NCI-H82 treated with DMSO at 0.1 percent for 48 hours (cell line): ENCODE results near the gene ANKRD65.
A peak's percentile ranks its signal among the peaks of the same experiment; 100 is the strongest.
"Not testable (repeated sequence)": the region's sequence is repeated elsewhere in the genome, so short reads cannot be mapped to it uniquely, and the experiment has no call there.

Experiments
- DNase-seq: peaks from one replicate; lab custom pipeline; 2025; ENCODE audit not compliant: unreplicated experiment; lab: John Stamatoyannopoulos, UW

Gene ANKRD65

DNA sequence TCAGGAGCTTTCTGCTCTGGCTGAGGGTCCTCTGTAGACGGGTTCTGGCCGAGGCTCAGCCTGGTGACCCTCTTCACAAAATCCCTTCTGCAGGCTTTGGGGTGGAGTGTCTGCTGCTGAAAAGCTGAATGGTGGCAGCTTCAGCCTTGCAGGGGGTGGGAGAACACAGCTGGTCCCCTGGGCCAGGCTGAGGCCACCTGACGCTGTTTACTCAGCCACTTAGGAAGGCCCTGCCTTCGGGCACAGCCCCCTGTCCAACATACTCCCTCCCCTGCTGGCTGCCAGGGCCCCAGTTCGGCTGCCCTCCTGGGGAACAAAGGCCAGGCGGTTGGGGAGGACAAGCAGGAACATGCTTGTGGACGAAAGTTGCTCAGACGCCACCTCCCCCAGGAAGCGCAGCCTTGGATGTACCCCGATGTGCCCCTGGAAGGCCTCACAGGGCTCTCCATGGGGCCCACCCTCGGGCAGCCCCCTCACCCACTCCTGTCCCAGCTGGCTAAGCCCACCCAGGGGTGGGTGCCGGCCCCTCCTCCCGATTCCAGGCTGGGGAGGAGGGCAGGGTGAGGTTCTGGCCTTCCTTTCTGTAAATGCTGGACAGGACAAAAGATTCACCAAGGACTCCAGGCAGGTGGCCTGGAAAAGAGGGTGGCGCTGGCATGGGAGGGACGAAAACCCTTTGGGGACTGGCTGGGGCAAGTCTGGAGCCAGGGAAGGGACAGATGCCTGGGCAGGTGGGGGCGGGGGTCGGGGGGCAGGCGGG is at the start of gene ANKRD65:
ANKRD65 (minus strand) TSS at position 130 of the 760 bp plus-strand sequence. CDS start 271 bp downstream, outside the sequence.
- DNase-seq: peak; percentile 81

DNA sequence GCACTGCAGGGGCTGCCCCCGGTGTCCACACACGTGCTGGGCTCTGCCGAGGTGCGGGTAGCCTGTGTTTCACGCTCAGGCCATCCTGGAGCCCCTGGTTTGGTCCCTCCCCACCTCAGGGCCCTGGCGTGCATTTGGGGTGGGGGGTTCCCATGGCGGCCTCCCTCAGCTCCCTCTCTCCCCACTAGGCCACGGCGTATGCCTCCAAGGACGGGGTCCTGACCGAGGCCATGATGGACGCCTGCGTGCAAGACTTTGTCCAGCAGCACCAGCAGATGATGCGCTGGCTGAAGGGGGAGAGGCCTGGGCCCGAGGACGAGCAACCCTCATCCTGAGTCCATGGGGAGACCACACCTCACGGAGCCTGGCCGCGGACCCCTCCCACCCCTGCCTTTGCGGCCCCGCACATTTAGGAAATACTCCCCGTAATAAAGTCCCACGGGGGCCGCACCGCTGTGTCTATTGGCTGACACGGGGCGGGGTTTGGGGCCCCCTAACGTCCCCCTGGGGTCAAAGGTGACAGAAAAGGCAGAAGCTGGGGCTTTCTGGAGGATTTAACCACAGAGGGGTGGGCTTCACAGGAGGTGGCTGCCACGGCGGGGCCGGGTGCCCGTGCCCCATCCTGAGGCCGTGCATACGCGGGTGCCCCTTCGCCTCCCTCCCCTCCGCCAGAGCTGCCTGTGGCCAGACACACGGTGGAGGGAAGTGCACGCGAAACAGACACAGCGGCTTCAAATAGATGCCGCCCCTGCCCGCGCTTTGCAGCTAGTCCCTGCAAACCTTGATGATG is 47.3 kb upstream of the ANKRD65 start:
- not testable (repeated sequence) for DNase-seq

DNA sequence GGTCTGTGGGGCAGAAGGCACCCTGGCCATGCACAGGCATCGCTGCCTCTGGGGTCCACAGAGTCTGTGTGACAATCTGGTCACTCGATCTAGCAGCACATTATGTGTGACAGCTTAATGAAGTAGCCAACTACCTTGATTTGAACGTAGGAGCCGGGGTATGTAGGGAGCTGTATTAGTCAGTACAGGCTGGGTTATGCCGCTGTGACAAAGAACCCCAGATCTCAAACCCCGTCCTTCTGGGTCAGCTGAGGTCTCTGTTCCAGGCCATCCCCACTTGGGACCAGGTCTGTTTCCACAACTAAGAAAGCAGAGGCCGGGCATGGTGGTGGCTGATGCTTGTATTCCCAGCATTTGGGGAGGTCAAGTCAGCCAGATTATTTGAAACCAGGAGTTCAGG is 42.2 kb upstream of the ANKRD65 start:
- no peak for DNase-seq

DNA sequence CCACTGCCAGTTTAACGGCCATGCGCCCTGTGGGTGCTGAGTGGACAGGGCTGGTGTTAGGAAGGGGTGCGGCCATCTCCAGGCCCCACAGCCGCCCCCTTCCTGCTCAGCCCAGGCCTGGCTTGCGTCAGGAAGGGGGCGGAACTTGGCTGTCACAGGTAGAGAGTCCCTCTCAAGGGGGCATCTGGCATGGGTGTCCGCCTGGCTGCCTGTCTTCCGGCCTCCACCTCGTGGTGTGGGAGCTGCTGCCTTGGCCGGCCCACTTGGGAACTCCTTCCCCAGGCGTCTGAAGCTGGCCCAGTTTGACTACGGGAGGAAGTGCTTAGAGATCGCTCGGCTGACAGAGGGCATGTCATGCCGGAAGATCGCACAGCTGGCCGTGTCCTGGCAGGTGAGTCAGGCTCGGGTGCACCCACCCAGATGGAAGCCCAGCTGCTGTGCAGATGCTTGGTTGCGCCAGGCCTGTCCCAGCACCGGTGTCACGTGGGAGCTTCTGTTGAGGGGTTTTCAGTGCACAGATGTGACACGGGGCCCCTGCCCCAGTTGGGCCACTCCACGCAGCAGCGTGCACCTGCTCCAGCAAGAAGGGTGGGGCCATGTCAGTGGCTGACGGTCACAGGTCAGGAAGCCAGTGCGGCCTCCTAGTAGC is 41.4 kb upstream of the ANKRD65 start:
- DNase-seq: no peak

DNA sequence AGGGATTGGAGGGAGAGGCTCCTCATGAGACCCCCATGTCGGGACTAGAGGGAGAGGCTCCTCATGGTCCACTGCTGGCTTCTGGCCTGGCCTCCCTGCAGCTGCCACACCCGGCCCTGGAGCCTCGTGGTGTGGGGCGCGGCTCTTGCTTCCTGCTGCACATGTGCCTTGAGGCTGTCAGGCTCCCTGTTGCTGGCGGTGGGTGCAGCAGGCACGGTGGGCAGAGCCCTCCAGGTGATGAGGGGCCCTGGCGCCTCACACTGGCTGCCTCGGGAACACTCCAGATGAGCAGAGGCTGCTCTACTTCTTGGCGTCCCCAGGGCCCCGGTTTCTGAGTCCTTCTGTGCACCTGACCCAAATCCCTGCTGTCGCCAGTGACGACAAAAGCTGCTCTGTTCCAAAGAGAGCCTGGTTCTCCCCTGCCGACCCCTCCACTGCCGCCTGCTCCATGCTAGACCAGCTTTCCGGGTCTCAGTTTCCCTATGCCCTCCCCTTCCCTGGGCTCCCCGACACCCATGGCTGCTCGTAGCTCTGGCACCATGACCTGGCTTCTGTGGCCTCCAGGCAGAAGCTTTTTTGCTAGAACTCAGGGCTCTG is 40.7 kb upstream of the ANKRD65 start:
- no peak for DNase-seq

DNA sequence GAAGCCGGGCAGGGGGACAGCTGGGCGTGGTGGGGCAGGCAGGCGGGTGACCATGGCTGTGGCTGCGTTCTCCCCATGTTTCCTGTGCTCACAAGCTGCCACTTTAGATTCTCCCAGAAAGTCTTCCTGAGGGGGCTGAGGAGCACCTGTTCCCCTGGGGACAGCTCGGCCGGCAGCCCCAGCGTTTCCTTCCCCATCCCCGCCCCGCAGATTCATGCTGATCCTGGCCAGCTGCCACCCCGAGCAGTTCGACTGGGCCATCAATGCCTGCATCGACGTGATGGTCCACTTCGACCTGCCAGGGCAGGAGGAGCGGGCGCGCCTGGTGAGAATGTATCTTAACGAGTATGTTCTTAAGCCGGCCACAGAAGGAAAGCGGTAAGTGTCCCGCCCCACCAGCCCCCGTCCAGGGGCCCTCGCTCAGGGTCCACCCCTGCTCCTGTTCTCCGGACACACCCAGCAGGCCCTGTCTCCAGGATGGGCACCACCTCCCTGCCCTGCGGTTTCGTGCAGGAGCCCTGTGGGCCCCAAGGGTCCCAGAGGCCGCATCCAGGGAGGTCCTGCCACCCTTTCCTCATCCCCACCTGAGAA is 39.6 kb upstream of the ANKRD65 start:
- DNase-seq: no peak

DNA sequence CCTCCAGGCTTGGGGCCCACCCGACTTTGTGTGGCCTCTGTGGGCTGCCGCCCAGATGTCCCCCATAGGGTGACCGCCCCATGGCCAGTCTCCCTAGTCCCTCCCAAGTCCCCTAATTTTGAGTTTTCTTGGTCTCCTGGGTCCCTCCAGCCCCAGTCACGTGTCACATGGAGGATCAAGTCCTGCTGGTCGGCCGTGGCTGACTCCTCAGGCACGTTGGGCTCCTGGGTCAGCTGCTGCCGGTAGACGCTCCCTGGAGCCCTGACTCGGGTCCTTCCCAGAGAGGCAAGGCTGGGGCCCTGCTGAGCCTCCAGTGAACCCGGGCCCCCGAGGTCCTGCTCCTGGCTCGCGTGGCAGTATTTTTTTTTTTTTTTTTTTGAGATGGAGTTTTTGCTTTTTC is 38.6 kb upstream of the ANKRD65 start:
- not testable (repeated sequence) for DNase-seq

DNA sequence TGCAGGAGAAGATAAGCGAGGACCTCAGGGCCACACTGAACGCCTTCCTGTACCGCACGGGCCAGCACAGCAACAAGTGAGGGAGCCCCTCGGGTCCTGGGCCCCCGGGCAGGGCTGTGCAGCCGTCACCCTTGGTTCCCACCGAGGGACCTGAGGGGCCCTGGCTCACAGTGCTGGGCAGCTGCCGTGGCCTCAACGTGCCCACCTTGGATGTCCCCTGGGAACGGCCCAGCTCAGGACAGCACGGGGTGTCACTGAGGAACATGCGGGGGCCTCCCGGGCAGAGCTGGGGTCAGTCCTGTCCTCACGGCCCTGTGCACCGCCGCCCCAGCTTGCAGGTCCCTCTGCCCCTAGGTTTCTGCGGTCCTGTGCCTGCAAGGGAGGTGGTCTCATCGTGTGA is 38.1 kb upstream of the ANKRD65 start:
- not testable (repeated sequence) for DNase-seq

DNA sequence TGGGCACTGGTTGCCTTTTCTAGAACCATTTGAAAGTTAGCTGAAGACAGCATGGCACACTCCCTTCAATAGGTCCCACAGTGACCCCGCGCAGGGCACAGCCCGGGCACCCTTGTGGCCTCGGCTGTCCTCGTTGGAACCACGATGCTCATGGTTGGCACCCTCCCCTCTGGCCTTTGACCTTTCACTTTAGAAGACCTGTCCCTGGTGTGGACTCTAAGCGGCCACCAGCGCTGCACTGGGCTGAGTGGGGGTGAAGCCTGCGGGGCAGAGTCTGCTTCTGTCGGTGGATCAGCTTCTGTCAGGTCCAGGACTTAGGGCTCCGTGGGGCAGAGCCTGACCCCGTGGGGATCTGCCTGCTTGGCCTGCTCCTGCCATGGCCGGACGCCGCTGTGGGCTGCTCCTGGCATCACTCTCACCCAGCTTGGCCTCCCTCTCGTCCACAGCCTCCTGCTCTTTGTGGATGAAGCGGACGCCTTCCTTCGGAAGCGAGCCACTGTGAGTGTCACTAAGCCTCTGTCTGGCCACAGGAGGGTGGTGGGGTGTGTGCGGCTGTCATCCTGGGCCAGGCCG is 35.7 kb upstream of the ANKRD65 start:
- not testable (repeated sequence) for DNase-seq

DNA sequence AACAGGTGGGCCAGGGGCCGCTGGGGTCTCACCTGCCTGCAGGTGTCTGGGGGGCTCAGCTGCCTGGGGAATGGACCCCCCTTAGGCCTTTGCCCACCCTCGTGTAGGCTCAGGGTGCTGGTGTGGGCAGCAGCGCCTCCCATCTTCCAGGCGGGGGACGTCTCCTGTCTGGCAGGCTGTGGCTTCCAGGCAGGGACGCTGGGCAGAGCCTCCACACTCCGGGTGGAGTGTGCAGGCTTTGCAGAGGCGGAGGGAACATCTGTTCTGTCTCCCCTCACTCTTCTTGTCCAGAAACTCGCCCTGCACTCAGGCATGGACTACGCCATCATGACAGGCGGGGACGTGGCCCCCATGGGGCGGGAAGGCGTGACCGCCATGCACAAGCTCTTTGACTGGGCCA is 34.9 kb upstream of the ANKRD65 start:
- not testable (repeated sequence) for DNase-seq

DNA sequence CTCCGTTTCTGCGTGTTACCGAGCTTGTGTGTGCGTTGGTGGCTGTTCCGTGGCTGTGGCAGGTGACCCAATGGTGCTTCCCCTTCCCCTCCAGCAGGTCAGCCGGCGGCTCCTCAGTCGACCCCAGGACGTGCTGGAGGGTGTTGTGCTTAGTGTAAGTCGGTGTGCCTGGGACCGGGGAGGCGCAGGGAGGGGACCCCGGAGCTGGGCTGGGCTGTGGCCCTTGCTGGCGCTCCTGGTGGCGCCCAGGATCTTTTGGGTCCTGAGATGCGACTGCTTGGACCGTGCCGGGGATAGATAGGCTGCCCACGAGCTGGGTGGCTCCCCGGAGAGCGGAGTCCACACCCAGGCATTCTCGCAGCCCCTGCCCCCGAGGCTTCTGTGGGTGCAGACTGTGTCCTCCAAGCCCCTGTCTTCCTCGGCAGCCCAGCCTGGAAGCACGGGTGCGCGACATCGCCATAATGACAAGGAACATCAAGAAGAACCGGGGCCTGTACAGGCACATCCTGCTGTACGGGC is 34.3 kb upstream of the ANKRD65 start:
- no peak for DNase-seq

DNA sequence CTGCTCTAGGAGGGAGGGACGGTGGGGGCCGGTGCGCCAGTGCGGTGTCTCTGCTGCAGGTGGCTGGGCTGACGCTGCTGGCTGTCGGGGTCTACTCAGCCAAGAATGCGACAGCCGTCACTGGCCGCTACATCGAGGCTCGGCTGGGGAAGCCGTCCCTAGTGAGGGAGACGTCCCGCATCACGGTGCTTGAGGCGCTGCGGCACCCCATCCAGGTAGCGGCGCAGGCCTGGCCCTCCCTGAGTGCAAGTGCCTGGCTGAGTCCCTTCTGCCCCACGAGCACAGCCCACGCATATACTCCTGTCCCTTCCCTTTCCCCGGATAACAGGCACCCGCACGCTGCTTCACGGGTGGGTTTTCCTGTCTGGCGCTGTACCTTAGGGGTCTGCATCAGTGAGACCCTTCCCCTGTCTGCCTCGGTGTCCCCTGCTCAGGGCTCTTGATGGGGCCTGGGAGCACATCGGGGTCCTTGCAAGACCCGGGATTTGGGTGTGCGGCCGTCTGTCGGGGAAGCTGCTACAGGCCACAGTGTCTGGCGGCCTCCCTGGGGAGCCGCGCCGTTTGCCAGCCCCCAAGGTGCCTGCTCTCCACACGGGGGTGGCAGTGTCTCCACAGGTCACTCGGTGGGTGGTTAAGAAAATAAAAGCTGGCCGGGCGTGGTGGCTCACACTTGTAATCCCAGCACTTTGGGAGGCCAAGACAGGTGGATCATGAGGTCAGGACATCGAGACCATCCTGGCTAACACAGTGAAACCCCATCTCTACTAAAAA is 33.4 kb upstream of the ANKRD65 start:
- DNase-seq: not testable (repeated sequence)

DNA sequence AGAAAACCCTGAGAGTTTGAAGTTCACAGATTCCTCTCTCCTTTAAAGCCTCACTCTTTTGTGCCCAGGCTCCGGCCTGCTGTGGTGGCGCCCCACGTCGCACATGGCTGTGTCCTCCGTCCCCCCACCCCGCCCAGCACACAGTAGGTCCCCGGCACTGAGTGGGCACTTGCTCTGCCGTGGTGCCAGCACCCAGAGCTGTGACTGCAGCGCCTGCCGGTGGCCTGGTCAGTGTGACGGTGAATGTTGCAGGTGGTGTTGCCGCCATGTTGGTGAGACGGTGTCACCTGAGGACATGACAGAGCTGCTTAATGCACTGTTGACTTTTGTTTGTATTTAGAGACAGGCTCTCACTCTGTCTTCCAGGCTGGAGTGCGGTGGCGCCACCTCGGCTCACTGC is 31.8 kb upstream of the ANKRD65 start:
- no peak for DNase-seq

DNA sequence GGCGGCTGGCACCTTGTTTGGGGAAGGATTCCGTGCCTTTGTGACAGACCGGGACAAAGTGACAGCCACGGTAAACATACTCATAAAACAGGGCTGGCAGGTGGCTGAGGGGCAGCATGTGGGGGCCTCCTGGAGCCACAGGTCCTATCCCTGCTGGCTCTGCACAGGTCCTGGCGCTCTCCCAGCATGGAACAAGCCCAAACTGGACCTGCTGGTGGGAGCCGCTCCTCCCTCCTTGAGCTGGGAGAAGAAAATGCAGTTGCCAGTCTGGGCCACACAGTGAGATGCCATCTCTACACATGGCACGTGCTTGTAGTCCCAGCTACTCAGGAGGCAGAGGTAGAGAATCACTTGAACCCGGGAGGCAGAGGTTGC is 31.3 kb upstream of the ANKRD65 start:
- not testable (repeated sequence) for DNase-seq

DNA sequence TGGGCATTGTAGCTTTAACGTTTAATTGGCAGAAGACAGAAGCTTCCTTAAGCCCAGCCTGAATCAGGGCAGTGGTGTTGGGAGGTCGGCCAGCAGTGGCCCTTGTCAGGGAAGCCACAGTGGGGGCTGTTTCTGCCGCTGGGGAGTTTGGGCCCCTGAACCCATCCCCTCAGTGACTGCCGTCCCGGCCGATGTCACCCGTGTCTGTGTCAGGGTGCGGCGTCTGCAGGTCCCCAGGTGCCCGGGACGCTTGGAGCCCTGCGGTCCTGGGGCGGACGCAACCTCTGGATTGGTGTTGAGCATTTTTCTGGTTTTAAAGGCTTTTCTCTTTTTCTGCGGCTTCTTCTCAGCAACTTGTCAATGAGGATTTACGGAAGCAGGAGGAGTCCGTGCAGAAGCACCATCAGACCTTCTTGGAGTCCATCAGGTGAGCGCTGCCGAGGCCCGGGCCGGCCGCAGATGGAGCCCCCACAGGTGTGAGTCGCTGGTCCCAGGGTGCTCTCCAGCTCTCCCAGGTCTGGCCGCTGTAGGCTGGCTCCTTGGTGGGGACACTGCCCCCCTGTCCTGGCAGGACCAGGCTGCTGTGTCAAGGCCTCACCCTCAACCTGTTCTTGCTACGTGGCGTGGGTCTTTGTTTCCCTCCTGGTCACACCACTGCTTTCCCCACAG is 30.8 kb upstream of the ANKRD65 start:
- DNase-seq: no peak

DNA sequence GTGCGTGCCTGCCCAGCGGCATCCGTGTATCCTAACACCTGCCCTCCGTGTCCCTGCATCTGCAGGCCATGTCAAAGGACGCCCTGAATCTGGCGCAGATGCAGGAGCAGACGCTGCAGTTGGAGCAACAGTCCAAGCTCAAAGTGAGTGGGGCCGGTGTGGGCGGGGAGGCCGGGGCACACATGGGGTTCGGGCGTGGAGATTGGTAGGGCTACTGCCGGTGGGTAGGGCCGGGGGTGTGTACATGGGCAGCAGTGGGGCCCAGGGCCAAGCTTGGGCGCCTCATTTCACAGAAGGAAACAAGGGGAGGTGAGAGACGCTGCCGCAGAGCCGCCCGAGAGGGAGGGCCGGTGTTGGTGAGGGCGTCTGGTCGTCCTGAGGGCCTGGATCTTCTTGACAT is 29.5 kb upstream of the ANKRD65 start:
- not testable (repeated sequence) for DNase-seq

DNA sequence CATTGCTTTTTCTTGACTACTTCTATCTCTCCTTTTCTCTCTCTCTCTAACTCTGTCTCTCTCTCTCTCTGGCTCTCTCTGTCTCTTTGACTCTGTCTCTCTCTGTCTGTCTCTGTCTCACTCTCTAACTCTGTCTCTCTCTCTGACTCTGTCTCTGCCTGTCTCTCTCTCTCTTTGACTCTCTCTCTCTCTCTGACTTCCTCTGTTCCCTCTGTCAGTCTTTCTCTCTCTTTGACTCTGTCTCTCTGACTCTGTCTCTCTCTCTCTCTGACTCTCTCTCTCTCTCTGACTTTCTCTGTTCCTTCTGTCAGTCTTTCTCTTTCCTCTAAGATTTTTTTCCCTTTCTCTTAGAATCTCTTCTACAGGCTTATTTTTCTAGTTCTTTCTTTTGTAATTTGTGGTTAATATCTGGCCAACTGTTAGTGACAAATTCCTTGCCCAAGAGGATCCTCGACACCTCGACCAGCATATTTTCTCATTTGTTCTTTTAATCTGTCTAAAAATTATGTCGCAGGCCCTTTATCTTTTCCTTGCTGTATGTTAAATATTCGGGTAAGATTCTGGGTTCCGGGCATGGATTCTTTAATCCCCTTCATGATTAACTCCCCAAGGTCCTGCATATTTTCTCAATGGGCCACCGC is 28.1 kb upstream of the ANKRD65 start, which contains the start of gene ATAD3C:
ATAD3C (plus strand) TSS at position 591 of the 641 bp plus-strand sequence. CDS start 995 bp downstream, outside the sequence.
- DNase-seq: no peak

DNA sequence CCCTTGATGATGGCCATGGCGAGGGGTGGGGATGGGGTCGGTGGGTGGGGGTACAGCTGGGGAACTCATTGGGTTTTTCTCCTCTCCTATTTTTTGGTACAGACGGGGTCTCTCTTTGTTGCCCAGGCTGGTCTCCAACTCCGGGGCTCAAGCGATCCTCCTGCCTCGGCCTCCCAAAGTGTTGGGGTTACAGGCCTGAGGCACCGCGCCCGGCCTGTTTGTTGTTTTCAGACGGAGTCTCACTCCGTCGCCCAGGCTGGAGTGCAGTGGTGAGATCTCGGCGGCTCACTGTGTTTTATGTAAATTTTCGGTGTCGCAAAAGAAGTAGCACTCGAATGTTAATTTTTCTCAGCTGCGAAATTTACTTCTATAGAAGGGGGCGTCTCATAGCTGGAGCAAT is 25.6 kb upstream of the ANKRD65 start:
- DNase-seq: not testable (repeated sequence)
